ENCODE measurements around the gene RIT2.

Gene RIT2

DNA sequence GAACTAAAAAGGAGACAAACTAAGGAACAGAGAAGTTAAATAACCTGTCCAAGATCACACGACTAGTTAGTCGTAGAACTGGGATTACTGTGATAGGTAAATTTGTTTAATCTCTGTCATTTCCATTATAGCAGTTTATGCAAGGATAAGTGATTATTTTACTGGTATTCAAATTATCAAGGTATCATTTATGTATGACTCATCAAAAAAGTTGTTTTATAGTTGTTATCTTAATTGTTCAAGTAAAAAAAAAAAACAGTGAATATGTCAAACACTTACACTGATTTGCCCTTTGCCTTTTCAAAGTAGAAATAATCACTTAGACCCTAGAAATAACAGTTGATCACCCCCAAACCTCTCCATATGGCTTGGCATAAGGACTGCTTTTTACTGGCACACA, 173.6 kb downstream of the RIT2 start:
- H3K27me3 ChIP-seq (ENCODE audit: control insufficient read depth, insufficient read depth, low read length) = no peaks in the 10 kb centered on the region

DNA sequence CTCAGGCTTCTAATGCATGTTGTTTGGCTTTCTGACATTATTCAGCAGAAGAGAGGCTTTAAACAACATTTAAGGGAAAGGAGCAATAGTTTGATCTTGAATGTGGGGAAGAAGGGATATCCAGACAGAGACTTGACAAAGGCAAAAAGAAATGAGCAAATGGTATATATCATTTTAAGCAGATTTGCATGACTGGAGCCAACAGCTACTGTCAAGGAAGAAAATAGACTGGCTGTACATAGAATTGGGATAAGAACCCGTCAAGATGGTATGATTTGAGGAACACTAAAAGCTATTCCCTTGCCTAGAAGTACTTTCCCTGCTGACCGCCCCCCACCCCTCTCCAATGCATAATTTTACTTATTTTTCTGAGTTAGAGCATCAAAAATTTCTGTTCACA, 174.5 kb downstream of the RIT2 start:
- Histone ChIP-seq H3K4me1 (ENCODE audit: control insufficient read depth, insufficient read depth, low read length) (no peaks in the 10 kb centered on the region), H3K9ac (ENCODE audit: low read length) (no peak overlapping the region), H3K27ac (ENCODE audit: low read depth, low read length) (no peak overlapping the region), H3K4me3 (ENCODE audit: low read length) (no peak overlapping the region), H3K36me3 (ENCODE audit: control insufficient read depth, insufficient read depth, low read length) (no peaks in the 10 kb centered on the region), H3K27me3 (ENCODE audit: control insufficient read depth, insufficient read depth, low read length) (no peaks in the 10 kb centered on the region)

More for the DNA sequence above, 173.6 kb downstream of the RIT2 start:
- no peak overlapping the region for H3K9ac ChIP-seq (ENCODE audit: low read length)
- no peaks in the 10 kb centered on the region for H3K4me1 ChIP-seq (ENCODE audit: control insufficient read depth, insufficient read depth, low read length)
- H3K36me3 ChIP-seq (ENCODE audit: control insufficient read depth, insufficient read depth, low read length) = no peaks in the 10 kb centered on the region
- H3K27ac ChIP-seq (ENCODE audit: low read depth, low read length) = no peak overlapping the region
- no peak overlapping the region for H3K4me3 ChIP-seq (ENCODE audit: low read length)

DNA sequence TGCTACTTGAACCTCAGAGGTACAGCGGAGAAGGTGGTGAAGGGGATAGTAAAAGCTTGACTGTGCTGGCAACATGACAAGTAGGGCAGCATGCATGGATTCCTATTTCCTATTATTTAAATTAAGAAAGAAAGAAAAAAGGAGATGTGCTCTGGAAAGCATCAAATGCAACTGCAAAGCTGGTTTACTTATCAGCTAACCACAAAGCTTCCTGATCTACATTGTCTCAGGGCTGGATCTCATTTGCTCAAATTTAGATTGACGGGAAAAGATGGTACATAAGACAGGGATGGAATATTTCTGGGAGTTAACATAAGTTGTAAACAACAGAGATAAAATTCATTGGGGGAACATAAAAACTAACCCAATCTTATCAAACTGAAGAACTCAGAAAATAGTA, 178.0 kb downstream of the RIT2 start:
- H3K4me1 ChIP-seq (ENCODE audit: control insufficient read depth, insufficient read depth, low read length) = no peaks in the 10 kb centered on the region
- H3K4me3 ChIP-seq (ENCODE audit: low read length) = no peak overlapping the region
- H3K36me3 ChIP-seq (ENCODE audit: control insufficient read depth, insufficient read depth, low read length) = no peaks in the 10 kb centered on the region
- H3K27me3 ChIP-seq (ENCODE audit: control insufficient read depth, insufficient read depth, low read length) = no peaks in the 10 kb centered on the region
- H3K27ac ChIP-seq (ENCODE audit: low read depth, low read length) = no peak overlapping the region
- no peak overlapping the region for H3K9ac ChIP-seq (ENCODE audit: low read length)

DNA sequence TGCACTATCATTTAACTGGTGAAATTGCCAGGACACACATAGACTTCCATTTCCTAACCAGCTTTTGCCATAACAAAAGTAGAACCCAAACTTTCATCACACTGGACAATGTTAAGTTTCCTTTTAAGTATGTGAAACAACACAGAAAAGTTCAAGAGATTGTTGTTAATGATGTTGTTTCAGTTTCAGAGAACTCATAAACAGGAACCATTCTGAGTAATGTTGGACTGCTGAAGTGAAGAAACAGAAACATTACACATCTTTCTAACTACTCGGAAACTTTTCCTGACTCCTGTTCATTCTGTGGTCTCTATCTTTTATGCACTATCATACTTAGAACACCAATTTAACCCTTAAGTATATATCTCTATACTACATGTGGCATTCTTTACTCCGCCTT, 179.2 kb downstream of the RIT2 start:
- no peaks in the 10 kb centered on the region for H3K27me3 ChIP-seq (ENCODE audit: control insufficient read depth, insufficient read depth, low read length)
- H3K4me1 ChIP-seq (ENCODE audit: control insufficient read depth, insufficient read depth, low read length) = no peaks in the 10 kb centered on the region
- H3K36me3 ChIP-seq (ENCODE audit: control insufficient read depth, insufficient read depth, low read length) = no peaks in the 10 kb centered on the region
- H3K9ac ChIP-seq (ENCODE audit: low read length) = no peak overlapping the region
- H3K27ac ChIP-seq (ENCODE audit: low read depth, low read length) = no peak overlapping the region
- H3K4me3 ChIP-seq (ENCODE audit: low read length) = no peak overlapping the region

DNA sequence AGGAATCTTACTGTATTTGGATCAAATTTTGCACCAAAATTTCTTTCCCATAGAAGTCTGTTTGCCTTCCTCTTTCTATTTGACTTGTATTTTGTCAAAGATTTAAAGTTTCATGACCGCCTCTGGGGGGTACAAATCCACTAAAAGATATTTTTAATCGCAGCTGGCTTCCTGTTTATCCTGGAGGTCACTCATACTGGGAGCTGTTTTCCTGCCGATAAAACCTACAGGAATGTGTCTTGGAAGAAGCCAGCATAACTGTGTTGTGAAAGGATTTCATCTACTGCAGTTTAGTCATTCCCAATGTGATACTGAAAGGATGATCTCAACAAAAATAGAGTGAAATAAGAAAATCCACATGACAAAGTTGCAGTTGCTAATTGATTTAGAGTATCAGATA, 184.0 kb downstream of the RIT2 start:
- Histone ChIP-seq H3K4me3 (ENCODE audit: low read length) (no peak overlapping the region), H3K27ac (ENCODE audit: low read depth, low read length) (no peak overlapping the region), H3K4me1 (ENCODE audit: control insufficient read depth, insufficient read depth, low read length) (no peaks in the 10 kb centered on the region), H3K36me3 (ENCODE audit: control insufficient read depth, insufficient read depth, low read length) (no peaks in the 10 kb centered on the region), H3K9ac (ENCODE audit: low read length) (no peak overlapping the region), H3K27me3 (ENCODE audit: control insufficient read depth, insufficient read depth, low read length) (no peaks in the 10 kb centered on the region)

DNA sequence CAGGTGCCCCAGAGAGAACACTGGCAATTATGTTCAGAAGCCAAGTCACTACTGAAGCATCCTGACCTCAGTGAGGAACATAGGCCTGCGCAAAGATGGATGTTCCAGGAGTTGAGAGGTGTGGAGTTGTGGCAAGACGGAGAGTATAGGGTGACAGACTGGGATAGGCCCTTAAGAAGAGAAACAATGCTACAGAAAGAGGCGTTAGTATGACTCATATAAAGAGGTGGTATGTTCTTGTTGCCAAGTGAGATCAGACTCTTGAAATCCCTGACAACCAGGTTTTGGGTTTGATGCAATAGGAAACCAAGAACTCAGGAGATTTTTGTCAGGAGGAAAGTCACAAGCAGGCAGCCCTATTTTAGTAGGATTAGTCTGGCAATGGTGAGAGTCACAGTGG, 185.6 kb downstream of the RIT2 start:
- H3K4me3 ChIP-seq (ENCODE audit: low read length) = no peak overlapping the region
- H3K4me1 ChIP-seq (ENCODE audit: control insufficient read depth, insufficient read depth, low read length) = no peaks in the 10 kb centered on the region
- H3K9ac ChIP-seq (ENCODE audit: low read length) = no peak overlapping the region
- no peaks in the 10 kb centered on the region for H3K36me3 ChIP-seq (ENCODE audit: control insufficient read depth, insufficient read depth, low read length)
- no peaks in the 10 kb centered on the region for H3K27me3 ChIP-seq (ENCODE audit: control insufficient read depth, insufficient read depth, low read length)
- H3K27ac ChIP-seq (ENCODE audit: low read depth, low read length) = no peak overlapping the region

DNA sequence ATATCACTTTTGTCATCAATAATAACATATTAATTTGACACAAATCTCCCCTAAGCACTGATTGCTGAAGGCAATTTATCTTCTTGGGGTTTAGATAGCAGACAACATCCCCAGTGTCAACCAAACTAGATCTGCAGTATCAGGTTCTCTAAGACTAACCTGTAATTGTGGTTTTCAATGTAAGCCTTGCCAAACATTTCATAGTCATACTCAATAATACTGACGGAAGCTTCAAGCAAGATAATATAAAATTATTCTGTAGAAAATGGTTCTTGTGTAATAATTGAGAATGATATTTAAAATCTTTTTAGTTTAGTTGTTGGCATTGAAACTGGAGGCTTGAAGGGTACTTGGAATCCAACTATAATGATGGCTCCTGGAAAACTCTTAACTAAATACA, 186.3 kb downstream of the RIT2 start:
- no peak overlapping the region for H3K9ac ChIP-seq (ENCODE audit: low read length)
- no peaks in the 10 kb centered on the region for H3K27me3 ChIP-seq (ENCODE audit: control insufficient read depth, insufficient read depth, low read length)
- no peaks in the 10 kb centered on the region for H3K4me1 ChIP-seq (ENCODE audit: control insufficient read depth, insufficient read depth, low read length)
- H3K36me3 ChIP-seq (ENCODE audit: control insufficient read depth, insufficient read depth, low read length) = no peaks in the 10 kb centered on the region
- H3K4me3 ChIP-seq (ENCODE audit: low read length) = no peak overlapping the region
- no peak overlapping the region for H3K27ac ChIP-seq (ENCODE audit: low read depth, low read length)

DNA sequence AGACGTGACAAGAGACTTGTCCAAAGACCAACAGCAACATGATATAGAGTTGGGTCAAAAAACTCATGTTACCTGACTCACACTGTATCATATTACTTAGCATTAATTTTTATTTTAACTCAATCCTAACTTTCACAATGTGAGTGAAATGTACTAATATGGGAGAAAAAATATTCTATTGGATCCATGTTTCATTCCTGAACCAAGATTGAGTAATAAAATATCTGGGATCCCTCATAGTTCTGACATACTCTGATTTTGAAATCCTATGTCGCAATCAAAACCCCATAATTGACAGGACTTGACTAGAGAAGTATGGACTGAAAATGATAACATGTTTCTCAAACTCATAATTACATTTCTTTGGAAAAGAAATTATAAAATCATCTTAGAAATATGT, 190.4 kb downstream of the RIT2 start:
- H3K36me3 ChIP-seq (ENCODE audit: control insufficient read depth, insufficient read depth, low read length) = no peaks in the 10 kb centered on the region
- no peaks in the 10 kb centered on the region for H3K27me3 ChIP-seq (ENCODE audit: control insufficient read depth, insufficient read depth, low read length)
- no peak overlapping the region for H3K27ac ChIP-seq (ENCODE audit: low read depth, low read length)
- H3K9ac ChIP-seq (ENCODE audit: low read length) = no peak overlapping the region
- H3K4me3 ChIP-seq (ENCODE audit: low read length) = no peak overlapping the region
- no peaks in the 10 kb centered on the region for H3K4me1 ChIP-seq (ENCODE audit: control insufficient read depth, insufficient read depth, low read length)

DNA sequence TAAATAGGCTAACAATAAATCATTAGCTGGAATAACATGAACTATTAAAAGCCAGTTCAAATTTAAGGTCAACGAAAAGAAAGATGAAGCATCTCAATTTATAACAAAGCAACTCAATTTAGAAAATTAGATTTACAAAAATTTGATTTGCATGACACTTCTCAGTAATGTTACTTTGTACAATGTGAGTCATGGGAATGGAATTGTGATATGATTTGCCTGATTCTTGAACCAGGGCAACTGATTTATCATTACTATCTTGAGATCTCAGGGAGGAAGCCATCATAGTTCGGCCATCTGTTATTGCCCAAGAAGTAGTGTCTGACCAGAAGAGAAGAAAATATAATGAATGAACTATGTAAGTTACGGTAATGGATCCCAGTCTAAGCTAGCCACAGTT, 193.1 kb downstream of the RIT2 start:
- Histone ChIP-seq H3K9ac (ENCODE audit: low read length) (no peak overlapping the region), H3K4me3 (ENCODE audit: low read length) (no peak overlapping the region), H3K27me3 (ENCODE audit: control insufficient read depth, insufficient read depth, low read length) (no peaks in the 10 kb centered on the region)

DNA sequence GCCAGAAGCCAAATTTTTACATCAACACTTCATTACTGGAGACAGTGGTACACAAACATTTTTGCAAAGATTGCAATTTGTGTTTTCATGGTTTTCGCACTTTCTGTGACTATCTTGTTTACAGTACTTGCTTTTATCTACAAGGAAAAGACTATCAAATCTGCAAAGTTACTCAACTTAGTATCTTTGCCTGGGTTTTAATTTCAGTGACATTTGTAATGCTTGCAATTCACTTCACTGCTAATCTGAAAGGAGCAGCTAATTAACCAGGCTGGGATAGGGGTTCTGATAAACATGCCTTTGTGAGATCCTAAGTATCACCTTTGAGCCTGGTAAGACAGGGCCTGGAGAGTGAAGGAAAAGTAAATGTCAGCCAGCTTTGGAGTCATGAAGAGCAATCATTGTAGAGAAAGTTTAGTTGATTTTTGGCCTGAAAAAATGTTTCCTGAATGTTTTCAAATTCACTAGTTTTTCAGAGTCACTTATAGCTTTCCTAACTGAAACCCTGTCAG, 194.2 kb downstream of the RIT2 start:
- H3K27ac ChIP-seq (ENCODE audit: low read depth, low read length) = no peak overlapping the region
- H3K9ac ChIP-seq (ENCODE audit: low read length) = no peak overlapping the region
- no peaks in the 10 kb centered on the region for H3K36me3 ChIP-seq (ENCODE audit: control insufficient read depth, insufficient read depth, low read length)
- no peak overlapping the region for H3K4me3 ChIP-seq (ENCODE audit: low read length)
- no peaks in the 10 kb centered on the region for H3K4me1 ChIP-seq (ENCODE audit: control insufficient read depth, insufficient read depth, low read length)
- H3K27me3 ChIP-seq (ENCODE audit: control insufficient read depth, insufficient read depth, low read length) = no peaks in the 10 kb centered on the region

More for the DNA sequence above, 193.1 kb downstream of the RIT2 start:
- Histone ChIP-seq H3K36me3 (ENCODE audit: control insufficient read depth, insufficient read depth, low read length) (no peaks in the 10 kb centered on the region), H3K4me1 (ENCODE audit: control insufficient read depth, insufficient read depth, low read length) (no peaks in the 10 kb centered on the region), H3K27ac (ENCODE audit: low read depth, low read length) (no peak overlapping the region)

DNA sequence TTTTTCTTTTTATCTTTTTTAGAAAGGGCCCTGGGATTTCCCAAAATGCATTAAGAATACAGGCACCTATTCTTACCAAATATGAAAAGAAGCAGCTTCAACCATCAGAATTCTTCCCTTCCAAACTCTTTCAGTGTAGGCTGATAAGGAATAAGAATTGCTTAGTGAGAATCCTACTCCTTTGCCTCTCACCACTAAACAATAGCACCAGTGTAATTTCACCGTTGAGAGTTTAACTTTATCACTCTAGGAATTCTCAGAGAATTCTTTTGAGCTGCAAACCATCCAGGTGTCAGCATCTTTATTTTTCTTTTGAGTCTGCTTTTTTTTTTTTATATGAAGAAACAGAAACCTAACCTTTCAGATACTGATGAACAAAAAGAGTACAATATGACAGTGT, 194.9 kb downstream of the RIT2 start:
- H3K4me1 ChIP-seq (ENCODE audit: control insufficient read depth, insufficient read depth, low read length) = no peaks in the 10 kb centered on the region

DNA sequence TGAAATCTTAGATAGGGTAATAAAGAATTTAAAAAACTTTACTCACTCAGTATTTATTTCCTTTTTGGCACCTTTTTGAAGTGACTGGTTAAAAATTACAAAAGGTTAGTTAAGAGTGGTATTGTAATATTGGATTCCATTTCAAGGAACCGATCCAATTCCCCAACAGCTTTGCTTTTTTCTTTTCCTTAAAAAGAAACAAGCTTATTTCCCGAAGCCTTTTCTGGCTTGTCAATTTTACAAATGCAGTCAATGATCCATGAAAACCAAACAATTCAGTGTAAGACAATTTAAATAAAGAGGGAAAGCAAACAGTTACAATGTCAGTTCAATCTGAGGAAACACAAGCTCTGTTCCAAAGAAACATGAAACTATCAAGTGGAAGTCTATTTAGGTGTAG, 200.2 kb downstream of the RIT2 start:
- H3K27ac ChIP-seq (ENCODE audit: low read depth, low read length) = no peak overlapping the region
- no peaks in the 10 kb centered on the region for H3K27me3 ChIP-seq (ENCODE audit: control insufficient read depth, insufficient read depth, low read length)
- no peak overlapping the region for H3K9ac ChIP-seq (ENCODE audit: low read length)
- H3K4me1 ChIP-seq (ENCODE audit: control insufficient read depth, insufficient read depth, low read length) = no peaks in the 10 kb centered on the region
- no peak overlapping the region for H3K4me3 ChIP-seq (ENCODE audit: low read length)
- no peaks in the 10 kb centered on the region for H3K36me3 ChIP-seq (ENCODE audit: control insufficient read depth, insufficient read depth, low read length)

More for the DNA sequence above, 194.9 kb downstream of the RIT2 start:
- Histone ChIP-seq H3K4me3 (ENCODE audit: low read length) (no peak overlapping the region), H3K27ac (ENCODE audit: low read depth, low read length) (no peak overlapping the region), H3K36me3 (ENCODE audit: control insufficient read depth, insufficient read depth, low read length) (no peaks in the 10 kb centered on the region), H3K9ac (ENCODE audit: low read length) (no peak overlapping the region), H3K27me3 (ENCODE audit: control insufficient read depth, insufficient read depth, low read length) (no peaks in the 10 kb centered on the region)

DNA sequence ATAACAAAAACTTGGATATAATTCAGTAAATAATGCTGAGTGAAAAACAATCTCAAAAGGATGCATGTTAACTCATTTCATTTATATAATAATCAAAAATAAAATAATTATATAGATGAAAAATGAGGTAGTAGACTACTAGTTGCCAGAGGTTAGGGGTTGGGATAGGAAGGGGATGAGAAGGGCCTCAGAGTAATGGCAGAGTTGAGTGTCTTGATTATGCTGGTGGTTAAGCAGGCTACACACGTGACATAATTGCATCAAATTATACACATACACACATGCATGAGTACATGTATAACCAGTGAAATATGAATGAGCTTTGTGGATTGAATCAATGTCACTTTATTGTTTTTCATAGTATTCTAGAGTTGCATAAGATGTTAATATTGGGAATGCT, 201.0 kb downstream of the RIT2 start:
- H3K27me3 ChIP-seq (ENCODE audit: control insufficient read depth, insufficient read depth, low read length) = no peaks in the 10 kb centered on the region
- no peaks in the 10 kb centered on the region for H3K4me1 ChIP-seq (ENCODE audit: control insufficient read depth, insufficient read depth, low read length)
- no peaks in the 10 kb centered on the region for H3K36me3 ChIP-seq (ENCODE audit: control insufficient read depth, insufficient read depth, low read length)
- H3K9ac ChIP-seq (ENCODE audit: low read length) = no peak overlapping the region
- no peak overlapping the region for H3K4me3 ChIP-seq (ENCODE audit: low read length)
- no peak overlapping the region for H3K27ac ChIP-seq (ENCODE audit: low read depth, low read length)

Data from rectal smooth muscle tissue (tissue), 1 donor.